Cerebellar cortex (tissue), 1 donor: ENCODE results near the gene ZBTB6.
"Not testable (repeated sequence)": the region's sequence is repeated elsewhere in the genome, so short reads cannot be mapped to it uniquely, and the experiment has no call there.

ENCODE experiments used
- DNase-seq: peaks from one replicate; pipeline ENCODE4 v3.0.0-alpha.2; 2015; ENCODE audit warnings: low spot score

ZBTB6 gene

GRCh38 chr9:122929796-122930354, 16.8 kb upstream of the ZBTB6 start:
- DNase-seq: no peak

- no peak for DNase-seq
Measured at GRCh38 chr9:122923947-122924346, 10.8 kb upstream of the ZBTB6 start.

- DNase-seq: no peak
Measured at GRCh38 chr9:122922713-122923112, 9.6 kb upstream of the ZBTB6 start.

- no peak for DNase-seq
Measured at GRCh38 chr9:122918310-122918709, 5.2 kb upstream of the ZBTB6 start.

GRCh38 chr9:122912671-122912963, 506 bp downstream of the ZBTB6 start:
- no peak for DNase-seq

- DNase-seq: not testable (repeated sequence)
Measured at GRCh38 chr9:122906122-122906521, 7.0 kb downstream of the ZBTB6 start.

GRCh38 chr9:122904823-122905710, 8.1 kb downstream of the ZBTB6 start, which contains the start of gene RC3H2:
Gene RC3H2 (minus strand): TSS chr9:122905359. CDS start chr9:122897509, 7,850 bp downstream.
- DNase-seq: peak; percentile 100

GRCh38 chr9:122904466-122904822, 8.7 kb downstream of the ZBTB6 start:
- DNase-seq: peak; percentile 55

GRCh38 chr9:122900791-122901190, 12.3 kb downstream of the ZBTB6 start:
- no peak for DNase-seq

- no peak for DNase-seq
Measured at GRCh38 chr9:122897969-122898368, 15.2 kb downstream of the ZBTB6 start.

GRCh38 chr9:122888480-122888879, 24.6 kb downstream of the ZBTB6 start:
- DNase-seq: no peak

GRCh38 chr9:122883125-122883524, 30.0 kb downstream of the ZBTB6 start:
- no peak for DNase-seq

- DNase-seq: no peak
Measured at GRCh38 chr9:122879443-122879842, 33.7 kb downstream of the ZBTB6 start.

GRCh38 chr9:122875523-122875922, 37.6 kb downstream of the ZBTB6 start:
- no peak for DNase-seq

- not testable (repeated sequence) for DNase-seq
Measured at GRCh38 chr9:122867276-122867675, 45.8 kb downstream of the ZBTB6 start.

GRCh38 chr9:122866079-122866478, 47.0 kb downstream of the ZBTB6 start:
- DNase-seq: no peak

- no peak for DNase-seq
Measured at GRCh38 chr9:122865300-122865699, 47.8 kb downstream of the ZBTB6 start.

- DNase-seq: no peak
Measured at GRCh38 chr9:122863407-122863806, 49.7 kb downstream of the ZBTB6 start.

GRCh38 chr9:122860319-122861142, 52.6 kb downstream of the ZBTB6 start:
- no peak for DNase-seq
